ENCODE measurements around the gene GMDS. TPM values are rescaled to one million over a fixed set of nuclear protein-coding genes. Genes with fewer than 3 reads are reported as not detected.

Gene GMDS
- total and polyA plus RNA-seq, 7 donors = 2.8 to 6.6 (median 4.7) TPM

- no peaks in the 10 kb centered on the region for H3K9me3 ChIP-seq
- WGBS, 3 donors = 71 to 77% (median 73%) methylated on average over 9 of the region's 9 CpGs
- intact Hi-C loops (cut with DNase I) = no loop called here
- H3K27ac ChIP-seq = no peak overlapping the region
- DNase-seq (no peak), ATAC-seq (no peak)
- no peaks in the 10 kb centered on the region for H3K4me1 ChIP-seq
- H3K27me3 ChIP-seq (ENCODE audit: insufficient read depth in 3 of 3, low read length in 2 of 3) = no peaks in the 10 kb centered on the region
- H3K4me3 ChIP-seq = no peak overlapping the region
- H3K36me3 ChIP-seq (ENCODE audit: insufficient read depth in 1 of 2, low read depth in 1 of 2) = no peaks in the 10 kb centered on the region
- TF ChIP-seq CTCF (IDR thresholded peaks at IDR 0.05) = no peak
These were observed 300.1 kb downstream of the GMDS start for GRCh38 chr6:1945235-1945832.

- DNase-seq = no peak
These were observed 302.6 kb downstream of the GMDS start for GRCh38 chr6:1942834-1943233.

GRCh38 chr6:1941534-1941933 is 303.9 kb downstream of the GMDS start:
- ATAC-seq (no peak), DNase-seq (no peak)
- 83 to 90% (median 90%) methylated on average over 4 of the region's 4 CpGs for WGBS, 3 donors

More at GRCh38 chr6:1942834-1943233, 302.6 kb downstream of the GMDS start:
- no peak overlapping the region for H3K27ac ChIP-seq
- H3K4me3 ChIP-seq = no peak overlapping the region
- H3K9me3 ChIP-seq = no peaks in the 10 kb centered on the region
- no peaks in the 10 kb centered on the region for H3K36me3 ChIP-seq (ENCODE audit: insufficient read depth in 1 of 2, low read depth in 1 of 2)
- no peak for ATAC-seq
- intact Hi-C loops (cut with DNase I) = no loop called here
- H3K27me3 ChIP-seq (ENCODE audit: insufficient read depth in 3 of 3, low read length in 2 of 3) = no peaks in the 10 kb centered on the region
- WGBS, 3 donors = 93 to 99% (median 96%) methylated on average over 6 of the region's 6 CpGs
- H3K4me1 ChIP-seq = no peaks in the 10 kb centered on the region
- no peak for TF ChIP-seq CTCF (IDR thresholded peaks at IDR 0.05)

GRCh38 chr6:1940381-1940780 is 305.0 kb downstream of the GMDS start:
- DNase-seq (no peak), ATAC-seq (no peak)
- no peaks in the 10 kb centered on the region for H3K4me1 ChIP-seq
- no peaks in the 10 kb centered on the region for H3K9me3 ChIP-seq
- TF ChIP-seq CTCF (IDR thresholded peaks at IDR 0.05) = no peak
- intact Hi-C loops (cut with DNase I) = no loop called here
- H3K36me3 ChIP-seq (ENCODE audit: insufficient read depth in 1 of 2, low read depth in 1 of 2) = no peaks in the 10 kb centered on the region
- H3K27me3 ChIP-seq (ENCODE audit: insufficient read depth in 3 of 3, low read length in 2 of 3) = no peaks in the 10 kb centered on the region
- no peak overlapping the region for H3K27ac ChIP-seq
- WGBS, 3 donors = 61 to 70% (median 62%) methylated on average over 2 of the region's 2 CpGs
- H3K4me3 ChIP-seq = no peak overlapping the region

More at GRCh38 chr6:1941534-1941933, 303.9 kb downstream of the GMDS start:
- H3K36me3 ChIP-seq (ENCODE audit: insufficient read depth in 1 of 2, low read depth in 1 of 2) = no peaks in the 10 kb centered on the region
- intact Hi-C loops (cut with DNase I) = no loop called here
- TF ChIP-seq CTCF (IDR thresholded peaks at IDR 0.05) = no peak
- H3K27ac ChIP-seq = no peak overlapping the region
- no peaks in the 10 kb centered on the region for H3K9me3 ChIP-seq
- no peaks in the 10 kb centered on the region for H3K27me3 ChIP-seq (ENCODE audit: insufficient read depth in 3 of 3, low read length in 2 of 3)
- no peak overlapping the region for H3K4me3 ChIP-seq
- H3K4me1 ChIP-seq = no peaks in the 10 kb centered on the region

GRCh38 chr6:1933292-1933691 is 312.1 kb downstream of the GMDS start:
- WGBS, 3 donors = 95 to 97% (median 96%) methylated on average over 4 of the region's 4 CpGs
- DNase-seq (no peak), ATAC-seq (no peak)
- peaks cover 9% of the 10 kb centered on the region for H3K9me3 ChIP-seq
- intact Hi-C loops (cut with DNase I) = no loop called here
- no peaks in the 10 kb centered on the region for H3K4me1 ChIP-seq
- no peak overlapping the region for H3K4me3 ChIP-seq
- no peak overlapping the region for H3K27ac ChIP-seq
- no peaks in the 10 kb centered on the region for H3K27me3 ChIP-seq (ENCODE audit: insufficient read depth in 3 of 3, low read length in 2 of 3)
- TF ChIP-seq CTCF (IDR thresholded peaks at IDR 0.05) = no peak
- H3K36me3 ChIP-seq (ENCODE audit: insufficient read depth in 1 of 2, low read depth in 1 of 2) = no peaks in the 10 kb centered on the region

Measured in psoas muscle (tissue), 8 donors.